Natural killer cell (primary cell): ENCODE results near the gene TRAF5. TPM values are rescaled to one million over a fixed set of nuclear protein-coding genes. Genes with fewer than 3 reads are reported as not detected.

ENCODE experiments used
- ATAC-seq, 3 donors: fragments of 150-1000 bp in 2 of 3; fragments of 200-7000 bp in 1 of 3; cut with Tn5 transposase; 1 replicate in 1 of 3; 2 replicates in 2 of 3; pipeline ENCODE4 v1.10.0; 2021; ENCODE audit warnings: mild to moderate bottlenecking in 2 of 3, moderate library complexity in 2 of 3
- DNase-seq, 2 donors: peaks; one replicate each; pipeline versions ENCODE4 v3.0.0 to v3.0.0-alpha.2; 2013 to 2021; ENCODE audit warnings: mixed read lengths in 1 of 2
- H3K27ac ChIP-seq: one replicate; pipeline ENCODE4 v1.5.1; 2013; ENCODE audit warnings: mild to moderate bottlenecking, low read length
- H3K27me3 ChIP-seq: one replicate; pipeline ENCODE4 v1.6.1; 2013; ENCODE audit warnings: low read length; ENCODE audit not compliant: control insufficient read depth, insufficient read depth
- H3K36me3 ChIP-seq: one replicate; pipeline ENCODE4 v1.6.1; 2013; ENCODE audit warnings: low read length; ENCODE audit not compliant: control insufficient read depth, insufficient read depth
- H3K4me1 ChIP-seq: one replicate; pipeline ENCODE4 v1.6.1; 2013; ENCODE audit warnings: low read length; ENCODE audit not compliant: control insufficient read depth, insufficient read depth
- H3K4me3 ChIP-seq: one replicate; pipeline ENCODE4 v1.5.1; 2013; ENCODE audit warnings: low read length
- H3K9me3 ChIP-seq: one replicate; pipeline ENCODE4 v1.6.1; 2013; ENCODE audit warnings: low read length; ENCODE audit not compliant: control insufficient read depth, insufficient read depth
- H3K27ac Mint-ChIP-seq, 2 donors: one replicate each; pipeline ENCODE4 v1.8.0; 2022; ENCODE audit warnings: mild to moderate bottlenecking in 2 of 2, mixed read lengths in 2 of 2, moderate library complexity in 1 of 2
- H3K27me3 Mint-ChIP-seq, 2 donors: one replicate each; pipeline ENCODE4 v1.8.0; 2022; ENCODE audit warnings: low read depth in 2 of 2, mixed read lengths in 2 of 2
- H3K36me3 Mint-ChIP-seq: one replicate; pipeline ENCODE4 v1.8.0; 2022; ENCODE audit warnings: mixed read lengths
- H3K4me1 Mint-ChIP-seq, 2 donors: one replicate each; pipeline ENCODE4 v1.8.0; 2022; ENCODE audit warnings: mixed read lengths in 2 of 2
- H3K4me3 Mint-ChIP-seq: one replicate; pipeline ENCODE4 v1.8.0; 2022; ENCODE audit warnings: mild to moderate bottlenecking, moderate library complexity, mixed read lengths
- H3K9me3 Mint-ChIP-seq, 2 donors: one replicate each; pipeline ENCODE4 v1.8.0; 2022; ENCODE audit warnings: mixed read lengths in 2 of 2
- WGBS: methylation state at CpG from one replicate; pipeline ENCODE4 v1.1.7; 2013; ENCODE audit warnings: missing lambda C conversion rate; ENCODE audit not compliant: insufficient coverage; 5-methylcytosine and 5-hydroxymethylcytosine counted together
- intact Hi-C: fragments of 100-400 bp; cut with micrococcal nuclease; formaldehyde crosslinking; loops from one replicate; pipeline ENCODE4 v1.14.2; 2022
- total RNA-seq, 4 donors: library from RNA; stranded (reverse); fragments of 120-200 nt in 1 of 4; gene quantifications; one replicate each; pipeline versions ENCODE4 v1.2.3 to v1.2.4, GENCODE V29; 2013 to 2022
- TF ChIP-seq, protein P1 (sequence below): fragments of 200-600 bp; IDR thresholded peaks from one replicate; pipeline ENCODE4 v1.8.0; 2022; ENCODE audit warnings: antibody characterized with exemption

The TRAF5 gene
- total RNA-seq, 3 donors from 2014 or later (not counting 1 experiment from before 2014, with no cell fraction given) = 52.3 to 74.4 (median 55.6) TPM

DNA sequence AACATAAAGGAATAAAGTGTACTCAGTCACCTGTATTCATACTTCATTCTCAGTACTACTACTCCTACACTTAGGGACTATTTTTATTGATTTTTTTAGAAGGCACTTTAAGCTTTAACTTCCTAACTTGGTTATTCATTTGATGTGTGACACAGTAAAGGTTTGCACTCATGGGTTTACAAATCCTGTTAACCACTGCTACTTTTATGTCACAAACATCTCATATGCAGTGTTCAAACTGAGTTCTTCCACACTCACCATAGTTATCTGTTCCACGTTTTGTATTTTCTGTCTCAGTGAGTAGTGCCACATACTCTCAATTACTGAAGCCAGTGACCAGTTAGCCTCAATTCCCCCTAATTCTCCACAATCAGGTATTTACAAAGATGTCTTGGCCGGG is 34.2 kb upstream of the TRAF5 start:
- Histone ChIP-seq H3K4me3 (no peak overlapping the region), H3K36me3 (peaks cover 75% of the 10 kb centered on the region), H3K27ac (no peak overlapping the region), H3K27me3 (no peaks in the 10 kb centered on the region), H3K9me3 (no peaks in the 10 kb centered on the region), H3K4me1 (no peaks in the 10 kb centered on the region)
- DNase-seq (no peak), ATAC-seq (no peak)
- WGBS = 89% methylated on average over 2 of the region's 2 CpGs
- peaks cover 6 to 7% of the 10 kb centered on the region in 2 donors for H3K4me1 Mint-ChIP-seq
- H3K27ac Mint-ChIP-seq = no peak overlapping the region
- H3K27me3 Mint-ChIP-seq = no peaks in the 10 kb centered on the region
- H3K4me3 Mint-ChIP-seq = no peak overlapping the region
- peaks cover 23% of the 10 kb centered on the region for H3K36me3 Mint-ChIP-seq
- intact Hi-C loops = no loop called here
- H3K9me3 Mint-ChIP-seq = no peaks in the 10 kb centered on the region
- TF ChIP-seq, protein P1, sequence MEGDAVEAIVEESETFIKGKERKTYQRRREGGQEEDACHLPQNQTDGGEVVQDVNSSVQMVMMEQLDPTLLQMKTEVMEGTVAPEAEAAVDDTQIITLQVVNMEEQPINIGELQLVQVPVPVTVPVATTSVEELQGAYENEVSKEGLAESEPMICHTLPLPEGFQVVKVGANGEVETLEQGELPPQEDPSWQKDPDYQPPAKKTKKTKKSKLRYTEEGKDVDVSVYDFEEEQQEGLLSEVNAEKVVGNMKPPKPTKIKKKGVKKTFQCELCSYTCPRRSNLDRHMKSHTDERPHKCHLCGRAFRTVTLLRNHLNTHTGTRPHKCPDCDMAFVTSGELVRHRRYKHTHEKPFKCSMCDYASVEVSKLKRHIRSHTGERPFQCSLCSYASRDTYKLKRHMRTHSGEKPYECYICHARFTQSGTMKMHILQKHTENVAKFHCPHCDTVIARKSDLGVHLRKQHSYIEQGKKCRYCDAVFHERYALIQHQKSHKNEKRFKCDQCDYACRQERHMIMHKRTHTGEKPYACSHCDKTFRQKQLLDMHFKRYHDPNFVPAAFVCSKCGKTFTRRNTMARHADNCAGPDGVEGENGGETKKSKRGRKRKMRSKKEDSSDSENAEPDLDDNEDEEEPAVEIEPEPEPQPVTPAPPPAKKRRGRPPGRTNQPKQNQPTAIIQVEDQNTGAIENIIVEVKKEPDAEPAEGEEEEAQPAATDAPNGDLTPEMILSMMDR = no peak

DNA sequence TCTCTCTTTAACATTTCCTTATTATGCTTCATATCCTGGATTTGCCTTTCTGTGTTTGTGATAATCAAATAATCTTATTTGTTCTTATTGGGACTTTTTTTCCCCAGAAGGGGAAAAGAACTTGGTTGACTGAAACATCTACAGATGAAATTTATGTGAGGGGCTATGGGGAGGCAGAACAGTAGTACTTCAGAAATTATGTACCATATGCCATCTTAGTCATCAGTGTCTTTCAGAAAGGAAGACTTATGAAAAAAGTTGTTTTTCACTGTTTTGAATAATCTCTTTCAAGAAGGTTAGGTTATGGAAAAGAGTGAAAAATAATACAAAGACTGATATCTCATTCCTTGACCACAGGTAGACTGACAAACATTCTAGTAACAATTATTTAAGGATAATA is 30.2 kb upstream of the TRAF5 start:
- Histone ChIP-seq H3K9me3 (no peaks in the 10 kb centered on the region), H3K4me3 (no peak overlapping the region), H3K27me3 (no peaks in the 10 kb centered on the region), H3K36me3 (peaks cover 68% of the 10 kb centered on the region), H3K4me1 (no peaks in the 10 kb centered on the region), H3K27ac (no peak overlapping the region)
- Mint-ChIP-seq H3K9me3 (no peaks in the 10 kb centered on the region), H3K27ac (no peak overlapping the region), H3K36me3 (peaks cover 21% of the 10 kb centered on the region), H3K4me3 (no peak overlapping the region), H3K4me1 (peaks cover 7 to 14% of the 10 kb centered on the region in 2 donors), H3K27me3 (no peaks in the 10 kb centered on the region)
- no peak for ATAC-seq
- no peak for DNase-seq
- TF ChIP-seq, protein P1 = no peak
- intact Hi-C loops = no loop called here

DNA sequence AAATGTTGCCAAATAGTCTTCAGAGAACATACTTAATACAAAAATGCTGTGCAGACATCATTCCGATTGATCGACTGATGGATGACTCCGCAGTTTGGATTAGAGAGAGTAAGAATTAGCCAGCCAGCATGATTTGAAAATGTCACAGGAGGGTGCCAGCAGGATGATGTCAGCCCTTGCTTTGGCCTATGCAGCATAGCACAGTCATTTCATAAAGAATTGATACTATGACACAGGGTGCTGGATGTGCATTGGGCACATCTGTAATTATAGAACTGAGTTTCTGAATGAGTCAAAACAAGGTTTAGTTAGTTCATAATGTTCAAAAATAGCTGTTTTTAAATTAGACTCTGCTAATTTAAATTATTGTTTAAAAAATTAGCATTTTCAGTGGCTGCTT is 21.6 kb upstream of the TRAF5 start:
- H3K27me3 ChIP-seq = no peaks in the 10 kb centered on the region
- Mint-ChIP-seq H3K4me3 (no peak overlapping the region), H3K4me1 (no peaks in the 10 kb centered on the region), H3K27ac (no peak overlapping the region), H3K36me3 (peaks cover 6% of the 10 kb centered on the region), H3K9me3 (no peaks in the 10 kb centered on the region), H3K27me3 (no peaks in the 10 kb centered on the region)
- intact Hi-C loops = no loop called here
- no peak overlapping the region for H3K4me3 ChIP-seq
- DNase-seq (no peak), ATAC-seq (no peak)
- no peaks in the 10 kb centered on the region for H3K9me3 ChIP-seq
- H3K36me3 ChIP-seq = peaks cover 37% of the 10 kb centered on the region
- H3K4me1 ChIP-seq = no peaks in the 10 kb centered on the region
- TF ChIP-seq, protein P1 = no peak
- H3K27ac ChIP-seq = no peak overlapping the region
- WGBS = 90% methylated on average over 3 of the region's 3 CpGs

DNA sequence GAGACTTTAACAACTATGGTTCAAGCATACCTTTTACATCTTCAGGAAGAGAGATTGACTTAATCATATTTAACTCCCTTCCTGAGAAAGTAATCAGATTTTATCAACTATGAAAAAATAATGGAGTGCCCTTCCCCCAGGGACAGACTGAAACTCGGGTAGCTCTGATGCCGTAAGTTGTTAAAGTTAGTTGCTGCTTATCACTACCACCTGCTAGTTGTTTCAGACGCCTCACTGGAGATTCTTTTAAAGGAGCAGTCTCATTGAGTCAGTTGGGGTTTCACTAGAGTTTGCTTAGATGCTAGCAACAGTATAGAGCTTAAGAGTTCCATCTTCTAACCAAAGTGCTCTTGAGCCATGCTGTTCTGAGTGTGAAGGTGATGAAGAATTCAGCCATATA is 17.0 kb upstream of the TRAF5 start:
- Mint-ChIP-seq H3K9me3 (no peaks in the 10 kb centered on the region), H3K27me3 (no peaks in the 10 kb centered on the region), H3K36me3 (peaks cover 19% of the 10 kb centered on the region), H3K4me1 (peaks cover 0 to 7% of the 10 kb centered on the region in 2 donors), H3K4me3 (no peak overlapping the region), H3K27ac (no peak overlapping the region)
- Histone ChIP-seq H3K4me1 (no peaks in the 10 kb centered on the region), H3K36me3 (peaks cover 36% of the 10 kb centered on the region), H3K27ac (no peak overlapping the region), H3K4me3 (no peak overlapping the region), H3K9me3 (no peaks in the 10 kb centered on the region), H3K27me3 (no peaks in the 10 kb centered on the region)
- DNase-seq (no peak), ATAC-seq (no peak)
- intact Hi-C loops = no loop called here
- 88% methylated on average over 3 of the region's 3 CpGs for WGBS
- TF ChIP-seq, protein P1 = no peak
